Fibroblast of lung (primary cell): Measurements from ENCODE around the gene ADAD1.

ENCODE experiments used
- CTCF ChIP-seq, 2 donors: IDR thresholded peaks in 1 of 2; conservative IDR thresholded peaks in 1 of 2; 1 replicate in 1 of 2; 2 replicates in 1 of 2; pipeline ENCODE4 v1.5.1; 2011 to 2012; ENCODE audit warnings: low read length in 2 of 2, control low read depth in 1 of 2, inconsistent platforms in 1 of 2, low read depth in 1 of 2, mild to moderate bottlenecking in 1 of 2
- EZH2 ChIP-seq: IDR thresholded peaks from 2 replicates; pipeline ENCODE4 v1.5.1; 2012; ENCODE audit warnings: low read length, control low read depth, mild to moderate bottlenecking; ENCODE audit errors: missing control alignments

- no peak for TF ChIP-seq CTCF (conservative IDR thresholded peaks at IDR 0.05 in 1 of 2, IDR thresholded peaks at IDR 0.05 in 1 of 2; ENCODE audit: low read depth in 1 of 2, low read length in 2 of 2)
- no peak for TF ChIP-seq EZH2
Observed at GRCh38 chr4:122383341-122383740, 4.5 kb downstream of the ADAD1 start.
